Smooth muscle cell (in vitro differentiated cells): Measurements from ENCODE around the gene NTN3. TPM values are rescaled to one million over a fixed set of nuclear protein-coding genes. Genes with fewer than 3 reads are reported as not detected.
A peak's percentile ranks its signal among the peaks of the same experiment; 100 is the strongest.

Experiments used
- DNase-seq: peaks from one replicate; lab custom pipeline; 2025; ENCODE audit not compliant: unreplicated experiment; lab: John Stamatoyannopoulos, UW
- H2AFZ ChIP-seq: fragments of 200-600 bp; sonication (generic); 2 replicates; pipeline ENCODE4 v1.6.0; 2016; ENCODE audit warnings: antibody characterized with exemption, low read depth, mild to moderate bottlenecking
- H3F3A ChIP-seq: fragments of 200-600 bp; sonication (generic); 2 replicates; pipeline ENCODE4 v1.6.0; 2017; ENCODE audit warnings: antibody characterized with exemption, low read depth
- H3K27ac ChIP-seq: fragments of 200-600 bp; sonication (generic); 2 replicates; pipeline ENCODE4 v1.5.1; 2016; ENCODE audit warnings: low read depth, mild to moderate bottlenecking
- H3K27me3 ChIP-seq: fragments of 200-600 bp; sonication (generic); 2 replicates; pipeline ENCODE4 v1.6.1; 2016; ENCODE audit warnings: low read depth, mild to moderate bottlenecking
- H3K36me3 ChIP-seq: fragments of 200-600 bp; sonication (generic); 2 replicates; pipeline ENCODE4 v1.5.1; 2016; ENCODE audit warnings: low read depth
- H3K4me1 ChIP-seq: fragments of 200-600 bp; sonication (generic); 2 replicates; pipeline ENCODE4 v1.5.1; 2016; ENCODE audit warnings: low read depth
- H3K4me2 ChIP-seq: fragments of 200-600 bp; sonication (generic); 2 replicates; pipeline ENCODE4 v1.6.0; 2016; ENCODE audit warnings: mild to moderate bottlenecking
- H3K4me3 ChIP-seq: fragments of 200-600 bp; sonication (generic); 2 replicates; pipeline ENCODE4 v1.5.1; 2016; ENCODE audit warnings: mild to moderate bottlenecking
- H3K79me2 ChIP-seq: fragments of 200-600 bp; sonication (generic); 2 replicates; pipeline ENCODE4 v1.6.0; 2016; ENCODE audit warnings: low read depth, mild to moderate bottlenecking
- H3K9ac ChIP-seq: fragments of 200-600 bp; sonication (generic); 2 replicates; pipeline ENCODE4 v1.6.0; 2016; ENCODE audit warnings: low read depth
- H3K9me3 ChIP-seq: fragments of 200-600 bp; sonication (generic); replicated peaks from 2 replicates; pipeline ENCODE4 v1.5.1; 2016; ENCODE audit warnings: low read depth
- H4K20me1 ChIP-seq: fragments of 200-600 bp; sonication (generic); 2 replicates; pipeline ENCODE4 v1.6.0; 2016; ENCODE audit warnings: low read depth
- CTCF ChIP-seq: fragments of 200-600 bp; sonication (generic); IDR thresholded peaks from 2 replicates; pipeline ENCODE4 v1.5.1; 2017; ENCODE audit warnings: borderline replicate concordance, mild to moderate bottlenecking, antibody characterized with exemption; ENCODE audit not compliant: insufficient read depth, poor library complexity, severe bottlenecking
- WGBS: methylation state at CpG from one replicate; pipeline ENCODE4 v1.1.7; 2016; ENCODE audit warnings: low lambda C conversion rate; 5-methylcytosine and 5-hydroxymethylcytosine counted together
- polyA plus RNA-seq: library from polyadenylated mRNA; unstranded; fragments of >200 nt; fragmentation: Nextera tagmentation; extraction: Ambion mirVana; gene quantifications from 2 replicates; pipeline ENCODE4 v1.2.1, GENCODE V29; 2016
- total RNA-seq: library from RNA; depleted of rRNA; stranded (reverse); fragments of >200 nt; gene quantifications from 2 replicates; pipeline ENCODE4 v1.2.3, GENCODE V29; 2014

NTN3 gene
- total and polyA plus RNA-seq, 2 experiments from 2014 or later, result 0.23 to 5.2 TPM

- Histone ChIP-seq H4K20me1 (peaks cover 56% of the 10 kb centered on the region), H3K9ac (no peak overlapping the region), H3K4me3 (no peak overlapping the region)
Measured at GRCh38 chr16:2516391-2517240, 45.5 kb downstream of the NTN3 start.

GRCh38 chr16:2517954-2518605, 47.0 kb downstream of the NTN3 start:
- no peak for TF ChIP-seq CTCF
- 89% methylated on average over 12 of the region's 12 CpGs for WGBS
- Histone ChIP-seq H3K4me1 (peaks cover 23% of the 10 kb centered on the region), H3K4me2 (no peak overlapping the region), H3K9ac (no peak overlapping the region), H4K20me1 (peaks cover 56% of the 10 kb centered on the region), H3F3A (peaks cover 2% of the 10 kb centered on the region), H3K27me3 (no peaks in the 10 kb centered on the region), H3K4me3 (no peak overlapping the region), H3K36me3 (no peaks in the 10 kb centered on the region), H2AFZ (no peak overlapping the region), H3K9me3 (no peaks in the 10 kb centered on the region), H3K27ac (peak overlapping the region; percentile 47), H3K79me2 (peaks cover 67% of the 10 kb centered on the region)
- no peak for DNase-seq

More at GRCh38 chr16:2516391-2517240, 45.5 kb downstream of the NTN3 start:
- no peak overlapping the region for H2AFZ ChIP-seq
- H3K27me3 ChIP-seq, result no peaks in the 10 kb centered on the region
- WGBS, result 93% methylated on average over 11 of the region's 11 CpGs
- TF ChIP-seq CTCF, result no peak
- H3K27ac ChIP-seq, result peak overlapping the region; percentile 100
- H3K9me3 ChIP-seq, result no peaks in the 10 kb centered on the region
- H3K4me2 ChIP-seq, result peak overlapping the region; percentile 98
- no peak for DNase-seq
- H3F3A ChIP-seq, result peaks cover 3% of the 10 kb centered on the region
- no peaks in the 10 kb centered on the region for H3K36me3 ChIP-seq
- H3K4me1 ChIP-seq, result peaks cover 31% of the 10 kb centered on the region
- H3K79me2 ChIP-seq, result peaks cover 67% of the 10 kb centered on the region

- Histone ChIP-seq H3F3A (no peaks in the 10 kb centered on the region), H3K9ac (no peak overlapping the region), H3K4me2 (peak overlapping the region; percentile 88), H3K27me3 (no peaks in the 10 kb centered on the region), H3K9me3 (no peaks in the 10 kb centered on the region), H3K4me1 (peaks cover 20% of the 10 kb centered on the region), H3K79me2 (peaks cover 65% of the 10 kb centered on the region), H3K27ac (peak overlapping the region; percentile 72), H2AFZ (no peak overlapping the region), H3K36me3 (no peaks in the 10 kb centered on the region), H4K20me1 (peaks cover 56% of the 10 kb centered on the region), H3K4me3 (no peak overlapping the region)
- DNase-seq, result no peak
- TF ChIP-seq CTCF, result no peak
- WGBS, result 92% methylated on average over 39 of the region's 39 CpGs
Measured at GRCh38 chr16:2518823-2519710, 48.0 kb downstream of the NTN3 start.
